H9 (cell line): Measurements from ENCODE around the gene TTC14. TPM values are rescaled to one million over a fixed set of nuclear protein-coding genes. Genes with fewer than 3 reads are reported as not detected.

ENCODE experiments used
- DNase-seq: peaks from one replicate; pipeline ENCODE4 v3.0.0-alpha.2; 2017
- H2AFZ ChIP-seq: one replicate; pipeline ENCODE4 v1.6.1; 2013; ENCODE audit warnings: mild to moderate bottlenecking, low read length, control low read depth, moderate library complexity
- H2AK5ac ChIP-seq: 2 replicates; pipeline ENCODE4 v1.6.1; 2013; ENCODE audit warnings: low read length, control low read depth, mixed read lengths; ENCODE audit not compliant: insufficient read length
- H2BK120ac ChIP-seq: one replicate; pipeline ENCODE4 v1.6.1; 2013; ENCODE audit warnings: low read depth, mild to moderate bottlenecking, low read length, control low read depth, inconsistent platforms; ENCODE audit not compliant: poor library complexity, severe bottlenecking
- H2BK12ac ChIP-seq: 2 replicates; pipeline ENCODE4 v1.6.1; 2013; ENCODE audit warnings: low read length, control low read depth, mixed read lengths, low read depth; ENCODE audit not compliant: insufficient read length
- H2BK15ac ChIP-seq: 2 replicates; pipeline ENCODE4 v1.6.1; 2013; ENCODE audit warnings: low read depth, low read length, control low read depth
- H2BK20ac ChIP-seq: one replicate; pipeline ENCODE4 v1.6.1; 2013; ENCODE audit warnings: low read depth, mild to moderate bottlenecking, low read length, control low read depth, inconsistent platforms; ENCODE audit not compliant: poor library complexity, severe bottlenecking
- H2BK5ac ChIP-seq: 2 replicates; pipeline ENCODE4 v1.6.1; 2013; ENCODE audit warnings: low read length, control low read depth, mixed read lengths; ENCODE audit not compliant: insufficient read length
- H3K14ac ChIP-seq: 2 replicates; pipeline ENCODE4 v1.6.1; 2013; ENCODE audit warnings: low read length, control low read depth; ENCODE audit not compliant: insufficient read depth
- H3K18ac ChIP-seq: 2 replicates; pipeline ENCODE4 v1.6.1; 2013; ENCODE audit warnings: low read depth, mild to moderate bottlenecking, mixed read lengths, low read length, control low read depth; ENCODE audit not compliant: insufficient read length
- H3K23ac ChIP-seq: 2 replicates; pipeline ENCODE4 v1.6.1; 2013; ENCODE audit warnings: low read length, control low read depth, mixed read lengths, low read depth; ENCODE audit not compliant: insufficient read length
- H3K23me2 ChIP-seq: 2 replicates; pipeline ENCODE4 v1.6.1; 2013; ENCODE audit warnings: low read depth, mild to moderate bottlenecking, mixed read lengths, low read length, control low read depth; ENCODE audit not compliant: insufficient read length, poor library complexity, severe bottlenecking
- H3K27ac ChIP-seq: 2 replicates; pipeline ENCODE4 v1.5.1; 2013; ENCODE audit warnings: low read length, control low read depth, mixed read lengths, low read depth; ENCODE audit not compliant: insufficient read length
- H3K27me3 ChIP-seq: 2 replicates; pipeline ENCODE4 v1.6.1; 2013; ENCODE audit warnings: low read length, control low read depth, inconsistent platforms; ENCODE audit not compliant: insufficient read depth
- H3K4ac ChIP-seq: 2 replicates; pipeline ENCODE4 v1.6.1; 2013; ENCODE audit warnings: low read depth, mild to moderate bottlenecking, control low read depth, inconsistent platforms, low read length, moderate library complexity
- H3K4me1 ChIP-seq: 2 replicates; pipeline ENCODE4 v1.6.1; 2013; ENCODE audit warnings: low read length, control low read depth, inconsistent platforms; ENCODE audit not compliant: insufficient read depth
- H3K4me2 ChIP-seq: 2 replicates; pipeline ENCODE4 v1.6.1; 2013; ENCODE audit warnings: low read length, control low read depth, mixed read lengths; ENCODE audit not compliant: insufficient read length, insufficient read depth
- H3K56ac ChIP-seq: 2 replicates; pipeline ENCODE4 v1.6.1; 2013; ENCODE audit warnings: low read depth, mild to moderate bottlenecking, mixed read lengths, low read length, control low read depth; ENCODE audit not compliant: insufficient read length
- H3K79me1 ChIP-seq: 2 replicates; pipeline ENCODE4 v1.6.1; 2013; ENCODE audit warnings: low read depth, mild to moderate bottlenecking, moderate library complexity, low read length, control low read depth, inconsistent platforms; ENCODE audit not compliant: insufficient read depth, poor library complexity, severe bottlenecking
- H3K79me2 ChIP-seq: 2 replicates; pipeline ENCODE4 v1.6.1; 2013; ENCODE audit warnings: low read length, control low read depth, inconsistent platforms; ENCODE audit not compliant: insufficient read depth
- H3K9ac ChIP-seq: 2 replicates; pipeline ENCODE4 v1.6.1; 2013; ENCODE audit warnings: low read length, control low read depth, mixed read lengths; ENCODE audit not compliant: insufficient read length; ENCODE audit errors: extremely low read depth
- H3K9me3 ChIP-seq: one replicate; pipeline ENCODE4 v1.6.1; 2013; ENCODE audit warnings: low read depth, low read length, inconsistent platforms; ENCODE audit not compliant: control insufficient read depth
- H3T11ph ChIP-seq: one replicate; pipeline ENCODE4 v1.6.1; 2013; ENCODE audit warnings: mild to moderate bottlenecking, low read length, control low read depth, inconsistent platforms
- H4K20me1 ChIP-seq: one replicate; pipeline ENCODE4 v1.6.1; 2013; ENCODE audit not compliant: control insufficient read depth, insufficient read length, insufficient read depth
- H4K5ac ChIP-seq: 2 replicates; pipeline ENCODE4 v1.6.1; 2013; ENCODE audit warnings: low read depth, mild to moderate bottlenecking, mixed read lengths, low read length, control low read depth; ENCODE audit not compliant: insufficient read length
- H4K8ac ChIP-seq: replicated peaks from 2 replicates; pipeline ENCODE4 v1.6.1; 2013; ENCODE audit warnings: low read length, control low read depth, mixed read lengths, low read depth; ENCODE audit not compliant: insufficient read length
- H4K91ac ChIP-seq: 2 replicates; pipeline ENCODE4 v1.6.1; 2013; ENCODE audit warnings: low read depth, mild to moderate bottlenecking, moderate library complexity, mixed read lengths, low read length, control low read depth; ENCODE audit not compliant: insufficient read length
- H3K27ac Mint-ChIP-seq, 3 experiments: 2 replicates in 2 of 3; 3 replicates in 1 of 3; pipeline ENCODE4 v1.8.0; 2020 to 2021; ENCODE audit warnings: mixed read lengths in 3 of 3, mild to moderate bottlenecking in 1 of 3, moderate library complexity in 1 of 3
- H3K27me3 Mint-ChIP-seq: 2 replicates; pipeline ENCODE4 v1.8.0; 2021; ENCODE audit warnings: low read depth, mild to moderate bottlenecking, moderate library complexity, mixed read lengths
- H3K36me3 Mint-ChIP-seq, 3 experiments: 2 replicates in 2 of 3; 3 replicates in 1 of 3; pipeline ENCODE4 v1.8.0; 2020 to 2021; ENCODE audit warnings: low read depth in 3 of 3, mixed read lengths in 3 of 3; ENCODE audit not compliant: insufficient read depth in 1 of 3
- H3K4me1 Mint-ChIP-seq, 2 experiments: 2 replicates each; pipeline ENCODE4 v1.8.0; 2020; ENCODE audit warnings: mixed read lengths in 2 of 2
- H3K4me3 Mint-ChIP-seq, 2 experiments: 2 replicates in 1 of 2; 3 replicates in 1 of 2; pipeline ENCODE4 v1.8.0; 2020 to 2021; ENCODE audit warnings: mild to moderate bottlenecking in 2 of 2, mixed read lengths in 2 of 2, moderate library complexity in 1 of 2
- H3K9me3 Mint-ChIP-seq, 2 experiments: 2 replicates in 1 of 2; 3 replicates in 1 of 2; pipeline ENCODE4 v1.8.0; 2020; ENCODE audit warnings: mild to moderate bottlenecking in 2 of 2, mixed read lengths in 2 of 2, moderate library complexity in 1 of 2
- CTCF ChIP-seq: fragments of 200-600 bp; sonication (generic); conservative IDR thresholded peaks from 3 replicates; pipeline ENCODE4 v1.8.0; 2021; ENCODE audit warnings: antibody characterized with exemption, mild to moderate bottlenecking
- WGBS: extraction: QIAGEN DNeasy Blood & Tissue Kit; methylation state at CpG from one replicate; pipeline ENCODE4 v1.1.7; 2013; ENCODE audit warnings: missing lambda C conversion rate, low lambda C conversion rate, mixed read lengths; ENCODE audit not compliant: insufficient read length; ENCODE audit errors: extremely low coverage; 5-methylcytosine and 5-hydroxymethylcytosine counted together
- total RNA-seq: library from RNA; stranded (reverse); gene quantifications from 2 replicates; pipeline ENCODE4 v1.2.1, GENCODE V29; 2021

The TTC14 gene
- total RNA-seq, 1 experiment from 2014 or later: 28.4 TPM

DNA sequence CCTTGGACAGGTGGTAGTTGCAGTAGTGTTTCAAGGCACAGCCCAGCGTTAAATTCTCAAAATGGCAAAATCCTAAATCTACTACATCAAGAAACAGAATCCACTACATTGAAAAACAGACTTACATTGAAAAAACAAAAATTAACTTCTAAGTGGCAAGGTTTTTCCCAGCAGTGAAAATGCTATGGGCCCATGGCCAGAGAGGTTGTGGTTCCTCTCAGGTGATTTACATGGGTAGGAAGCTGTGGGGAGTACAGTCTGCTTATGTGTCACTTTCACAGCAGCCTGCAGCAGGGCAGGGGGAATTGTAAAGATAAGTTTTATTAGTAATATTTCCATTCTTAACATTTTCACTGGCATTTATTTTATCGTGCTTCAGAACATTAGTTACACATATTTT is 24.9 kb downstream of the TTC14 start:
- no peak overlapping the region for H2BK120ac ChIP-seq
- H3K23me2 ChIP-seq: no peaks in the 10 kb centered on the region
- no peak overlapping the region for H2AFZ ChIP-seq
- DNase-seq: no peak
- H3K9ac ChIP-seq: no peak overlapping the region
- no peak overlapping the region for H3K23ac ChIP-seq
- H2BK12ac ChIP-seq: no peak overlapping the region
- WGBS: no CpG with 5 or more reads among the region's 2 CpGs
- peak overlapping the region in 1 of 3 experiments; percentile 57; a peak in 1 of 7 replicates for H3K27ac Mint-ChIP-seq
- H3K36me3 Mint-ChIP-seq: peaks cover 14 to 26% (median 15%) of the 10 kb centered on the region in 3 experiments; a peak in 6 of 7 replicates
- no peaks in the 10 kb centered on the region for H3K4me1 ChIP-seq
- no peak overlapping the region for H3K14ac ChIP-seq
- H2BK5ac ChIP-seq: no peak overlapping the region
- no peak overlapping the region for H3K27ac ChIP-seq
- no peak overlapping the region for H2AK5ac ChIP-seq
- H3K27me3 Mint-ChIP-seq: no peaks in the 10 kb centered on the region
- no peak overlapping the region for H3K4me3 Mint-ChIP-seq
- H3K9me3 ChIP-seq: no peaks in the 10 kb centered on the region
- no peak overlapping the region for H3K18ac ChIP-seq
- TF ChIP-seq CTCF: no peak
- peaks cover 6 to 10% of the 10 kb centered on the region in 2 experiments; a peak in 3 of 5 replicates for H3K9me3 Mint-ChIP-seq
- no peak overlapping the region for H4K91ac ChIP-seq
- H2BK20ac ChIP-seq: no peak overlapping the region
- peaks cover 23 to 25% of the 10 kb centered on the region in 2 experiments for H3K4me1 Mint-ChIP-seq
- no peaks in the 10 kb centered on the region for H3K79me1 ChIP-seq
- no peak overlapping the region for H3K4ac ChIP-seq
- no peak overlapping the region for H4K8ac ChIP-seq
- H3K4me2 ChIP-seq: no peak overlapping the region
- no peak overlapping the region for H3T11ph ChIP-seq
- H3K79me2 ChIP-seq: no peaks in the 10 kb centered on the region
- H3K27me3 ChIP-seq: no peaks in the 10 kb centered on the region
- H4K20me1 ChIP-seq: no peaks in the 10 kb centered on the region
- no peak overlapping the region for H2BK15ac ChIP-seq
- no peak overlapping the region for H3K56ac ChIP-seq
- H4K5ac ChIP-seq: no peak overlapping the region
